Nephron (organoid): Measurements from ENCODE around the gene CALM1.

Source experiments
- H3K27ac Mint-ChIP-seq, 3 experiments: 2 replicates each; pipeline ENCODE4 v1.8.0; 2020; ENCODE audit warnings: mixed read lengths in 3 of 3, mild to moderate bottlenecking in 2 of 3, moderate library complexity in 1 of 3
- H3K27me3 Mint-ChIP-seq: 2 replicates; pipeline ENCODE4 v1.8.0; 2021; ENCODE audit warnings: low read depth, mild to moderate bottlenecking, moderate library complexity, mixed read lengths
- H3K36me3 Mint-ChIP-seq: 2 replicates; pipeline ENCODE4 v1.8.0; 2020; ENCODE audit warnings: low read depth, mixed read lengths
- H3K4me1 Mint-ChIP-seq: 2 replicates; pipeline ENCODE4 v1.8.0; 2020; ENCODE audit warnings: mixed read lengths
- H3K4me3 Mint-ChIP-seq, 3 experiments: 2 replicates each; pipeline ENCODE4 v1.8.0; 2020; ENCODE audit warnings: mild to moderate bottlenecking in 3 of 3, mixed read lengths in 3 of 3, moderate library complexity in 2 of 3
- H3K9me3 Mint-ChIP-seq: 2 replicates; pipeline ENCODE4 v1.8.0; 2020; ENCODE audit warnings: mixed read lengths
- CTCF ChIP-seq, 3 experiments: fragments of 200-600 bp; sonication (generic); IDR thresholded peaks; one replicate each; pipeline ENCODE4 v1.5.0; 2021; ENCODE audit warnings: antibody characterized with exemption in 3 of 3; ENCODE audit not compliant: unreplicated experiment in 3 of 3

Gene CALM1

GRCh38 chr14:90450151-90450550 is 53.3 kb downstream of the CALM1 start:
- Mint-ChIP-seq H3K27me3 (peaks cover 25% of the 10 kb centered on the region), H3K9me3 (peaks cover 19% of the 10 kb centered on the region), H3K4me1 (peaks cover 19% of the 10 kb centered on the region), H3K27ac (no peak overlapping the region), H3K4me3 (no peak overlapping the region), H3K36me3 (no peaks in the 10 kb centered on the region)
- TF ChIP-seq CTCF (IDR thresholded peaks at IDR 0.05; ENCODE audit: unreplicated experiment in 3 of 3) = no peak

- TF ChIP-seq CTCF (IDR thresholded peaks at IDR 0.05; ENCODE audit: unreplicated experiment in 3 of 3) = no peak
- Mint-ChIP-seq H3K27me3 (peaks cover 30% of the 10 kb centered on the region), H3K27ac (no peak overlapping the region), H3K4me3 (no peak overlapping the region), H3K9me3 (peaks cover 19% of the 10 kb centered on the region), H3K4me1 (peaks cover 25% of the 10 kb centered on the region), H3K36me3 (no peaks in the 10 kb centered on the region)
Measured at GRCh38 chr14:90450667-90451066, 53.8 kb downstream of the CALM1 start.

GRCh38 chr14:90451443-90451842 is 54.6 kb downstream of the CALM1 start:
- Mint-ChIP-seq H3K4me3 (no peak overlapping the region), H3K4me1 (peaks cover 25% of the 10 kb centered on the region), H3K9me3 (peaks cover 15% of the 10 kb centered on the region), H3K27me3 (peaks cover 27% of the 10 kb centered on the region), H3K27ac (no peak overlapping the region), H3K36me3 (no peaks in the 10 kb centered on the region)
- no peak for TF ChIP-seq CTCF (IDR thresholded peaks at IDR 0.05; ENCODE audit: unreplicated experiment in 3 of 3)

- Mint-ChIP-seq H3K4me1 (peaks cover 25% of the 10 kb centered on the region), H3K27ac (no peak overlapping the region), H3K36me3 (no peaks in the 10 kb centered on the region), H3K9me3 (peaks cover 11% of the 10 kb centered on the region), H3K27me3 (peaks cover 24% of the 10 kb centered on the region), H3K4me3 (no peak overlapping the region)
- no peak for TF ChIP-seq CTCF (IDR thresholded peaks at IDR 0.05; ENCODE audit: unreplicated experiment in 3 of 3)
Measured at GRCh38 chr14:90451961-90452360, 55.1 kb downstream of the CALM1 start.

GRCh38 chr14:90452366-90452765 is 55.5 kb downstream of the CALM1 start:
- H3K4me1 Mint-ChIP-seq = peaks cover 25% of the 10 kb centered on the region
- peak overlapping the region in 1 of 3 experiments; percentile 62 for H3K27ac Mint-ChIP-seq
- no peaks in the 10 kb centered on the region for H3K36me3 Mint-ChIP-seq
- no peak for TF ChIP-seq CTCF (IDR thresholded peaks at IDR 0.05; ENCODE audit: unreplicated experiment in 3 of 3)
- peaks cover 24% of the 10 kb centered on the region for H3K27me3 Mint-ChIP-seq
- H3K9me3 Mint-ChIP-seq = peaks cover 9% of the 10 kb centered on the region
- no peak overlapping the region for H3K4me3 Mint-ChIP-seq

- no peaks in the 10 kb centered on the region for H3K36me3 Mint-ChIP-seq
- H3K4me3 Mint-ChIP-seq = no peak overlapping the region
- peaks cover 25% of the 10 kb centered on the region for H3K4me1 Mint-ChIP-seq
- H3K27me3 Mint-ChIP-seq = peaks cover 23% of the 10 kb centered on the region
- peak overlapping the region; percentile 57 to 78 (median 62) for H3K27ac Mint-ChIP-seq
- TF ChIP-seq CTCF (IDR thresholded peaks at IDR 0.05; ENCODE audit: unreplicated experiment in 3 of 3) = no peak
- H3K9me3 Mint-ChIP-seq = no peaks in the 10 kb centered on the region
Measured at GRCh38 chr14:90453401-90453951, 56.6 kb downstream of the CALM1 start.
